B cell (primary cell): ENCODE results near the gene KRTAP10-1. TPM values are rescaled to one million over a fixed set of nuclear protein-coding genes. Genes with fewer than 3 reads are reported as not detected.

Source experiments
- ATAC-seq: fragments of 200-7000 bp; cut with Tn5 transposase; one replicate; pipeline ENCODE4 v1.10.0; 2021; ENCODE audit warnings: low read depth, mild to moderate bottlenecking, moderate number of reproducible peaks, moderate library complexity
- CTCF ChIA-PET: fragments of 350-600 bp; sonication (Branson Sonifier 250); formaldehyde crosslinking; loops from one replicate; lab custom pipeline; 2021; ENCODE audit warnings: antibody characterized with exemption, inconsistent platforms; lab: Charles Lee
- POLR2A ChIA-PET: fragments of 350-600 bp; sonication (Branson Sonifier 250); formaldehyde crosslinking; loops from one replicate; lab custom pipeline; 2021; ENCODE audit warnings: antibody characterized with exemption; lab: Charles Lee
- DNase-seq: peaks from one replicate; pipeline ENCODE4 v3.0.0; 2013
- H2AFZ ChIP-seq: 2 replicates; pipeline ENCODE4 v1.6.1; 2012; ENCODE audit warnings: mild to moderate bottlenecking, low read depth, low read length; ENCODE audit not compliant: insufficient read depth, poor library complexity, severe bottlenecking
- H3K27ac ChIP-seq, 2 donors: 1 replicate in 1 of 2; 2 replicates in 1 of 2; pipeline ENCODE4 v1.5.1; 2012 to 2013; ENCODE audit warnings: low read length in 2 of 2, mild to moderate bottlenecking in 2 of 2, moderate library complexity in 1 of 2
- H3K27me3 ChIP-seq, 4 experiments: fragments of 200-600 bp in 1 of 4; sonication (generic) in 1 of 4; replicated peaks in 1 of 4; 1 replicate in 2 of 4; 2 replicates in 2 of 4; pipeline versions ENCODE4 v1.6.1 to v1.7.0; 2013 to 2016; ENCODE audit warnings: low read length in 3 of 4, mild to moderate bottlenecking in 2 of 4, mixed read lengths in 1 of 4, moderate library complexity in 1 of 4; ENCODE audit not compliant: insufficient read depth in 4 of 4, control insufficient read depth in 3 of 4; ENCODE audit errors: control extremely low read depth in 1 of 4
- H3K36me3 ChIP-seq, 2 experiments: replicated peaks in 1 of 2; 1 replicate in 1 of 2; 2 replicates in 1 of 2; pipeline versions ENCODE4 v1.6.1 to v1.7.1; 2013; ENCODE audit warnings: low read length in 1 of 2; ENCODE audit not compliant: insufficient read depth in 2 of 2, control insufficient read depth in 1 of 2; ENCODE audit errors: control extremely low read depth in 1 of 2, extremely low read depth in 1 of 2
- H3K4me1 ChIP-seq, 2 donors: fragments of 200-600 bp in 1 of 2; sonication (generic) in 1 of 2; 1 replicate in 1 of 2; 2 replicates in 1 of 2; pipeline versions ENCODE4 v1.5.1 to v1.6.1; 2013 to 2017; ENCODE audit warnings: low read length in 2 of 2; ENCODE audit not compliant: control insufficient read depth in 2 of 2, insufficient read depth in 2 of 2
- H3K4me2 ChIP-seq: replicated peaks from 2 replicates; pipeline ENCODE3; 2012; ENCODE audit warnings: mild to moderate bottlenecking, low read depth, low read length; ENCODE audit not compliant: poor library complexity, severe bottlenecking
- H3K4me3 ChIP-seq, 5 experiments: fragments of 200-600 bp in 1 of 5; sonication (generic) in 1 of 5; 1 replicate in 3 of 5; 2 replicates in 2 of 5; pipeline versions ENCODE4 v1.5.1 to v1.7.0; 2011 to 2016; ENCODE audit warnings: low read length in 4 of 5, mild to moderate bottlenecking in 4 of 5, low read depth in 2 of 5, control low read depth in 1 of 5, moderate library complexity in 1 of 5; ENCODE audit not compliant: insufficient read depth in 1 of 5; ENCODE audit errors: control extremely low read depth in 1 of 5, extremely low read depth in 1 of 5
- H3K79me2 ChIP-seq: fragments of 200-600 bp; sonication (generic); one replicate; pipeline ENCODE4 v1.6.0; 2016; ENCODE audit warnings: low read length; ENCODE audit not compliant: control insufficient read depth, insufficient read depth
- H3K9ac ChIP-seq: fragments of 200-600 bp; sonication (generic); 2 replicates; pipeline ENCODE4 v1.6.1; 2017; ENCODE audit warnings: mild to moderate bottlenecking, low read length, moderate library complexity
- H3K9me3 ChIP-seq, 3 donors: one replicate each; pipeline versions ENCODE4 v1.6.1 to v1.7.1; 2013; ENCODE audit warnings: low read length in 2 of 3; ENCODE audit not compliant: control insufficient read depth in 2 of 3, insufficient read depth in 1 of 3; ENCODE audit errors: control extremely low read depth in 1 of 3
- H4K20me1 ChIP-seq: 2 replicates; pipeline ENCODE4 v1.6.0; 2012; ENCODE audit warnings: mild to moderate bottlenecking, low read length; ENCODE audit not compliant: insufficient read depth, control insufficient read depth, poor library complexity, severe bottlenecking
- H3K27ac Mint-ChIP-seq: one replicate; pipeline ENCODE4 v1.8.0; 2021; ENCODE audit warnings: mixed read lengths
- H3K27me3 Mint-ChIP-seq: one replicate; pipeline ENCODE4 v1.8.0; 2021; ENCODE audit warnings: mixed read lengths
- H3K4me1 Mint-ChIP-seq: one replicate; pipeline ENCODE4 v1.8.0; 2021; ENCODE audit warnings: mixed read lengths
- H3K4me3 Mint-ChIP-seq: one replicate; pipeline ENCODE4 v1.8.0; 2021; ENCODE audit warnings: mixed read lengths
- H3K9me3 Mint-ChIP-seq: one replicate; pipeline ENCODE4 v1.8.0; 2022; ENCODE audit warnings: mixed read lengths; ENCODE audit not compliant: insufficient read depth
- CTCF ChIP-seq: fragments of 200-600 bp; IDR thresholded peaks from one replicate; pipeline ENCODE4 v1.8.0; 2022; ENCODE audit warnings: antibody characterized with exemption, mild to moderate bottlenecking
- EZH2 ChIP-seq: IDR thresholded peaks from 2 replicates; pipeline ENCODE4 v1.6.1; 2012; ENCODE audit warnings: borderline replicate concordance, low read depth, mild to moderate bottlenecking, moderate library complexity, low read length; ENCODE audit not compliant: insufficient read depth, poor library complexity, severe bottlenecking
- WGBS: methylation state at CpG from one replicate; pipeline ENCODE4 v1.1.5; 2013; ENCODE audit warnings: missing lambda C conversion rate; ENCODE audit not compliant: insufficient coverage; 5-methylcytosine and 5-hydroxymethylcytosine counted together
- intact Hi-C: fragments of 100-400 bp; cut with micrococcal nuclease; formaldehyde crosslinking; loops from one replicate; pipeline ENCODE4 v1.10.0; 2022
- polyA plus RNA-seq: library from polyadenylated mRNA; depleted of rRNA; stranded (reverse); fragments of >200 nt; gene quantifications from 2 replicates; pipeline ENCODE4 v1.2.3, GENCODE V29; 2012
- total RNA-seq, 2 donors: library from RNA; stranded (reverse); fragments of 120-200 nt in 1 of 2; gene quantifications; 1 replicate in 1 of 2; 2 replicates in 1 of 2; pipeline versions ENCODE4 v1.2.3 to v1.2.4, GENCODE V29; 2013 to 2022

The KRTAP10-1 gene
- total and polyA plus RNA-seq, 2 donors (not counting 1 experiment from before 2014, with no cell fraction given) = not detected

GRCh38 chr21:44557491-44558328, 17.7 kb upstream of the KRTAP10-1 start:
- no peaks in the 10 kb centered on the region for H3K79me2 ChIP-seq
- H3K4me1 ChIP-seq = peaks cover 0 to 11% of the 10 kb centered on the region in 2 donors
- Mint-ChIP-seq H3K4me3 (no peak overlapping the region), H3K27me3 (peaks cover 46% of the 10 kb centered on the region), H3K27ac (no peak overlapping the region), H3K4me1 (peaks cover 23% of the 10 kb centered on the region), H3K9me3 (peaks cover 9% of the 10 kb centered on the region)
- no peaks in the 10 kb centered on the region for H3K36me3 ChIP-seq
- no peak overlapping the region for H3K4me3 ChIP-seq
- WGBS = 71% methylated on average over 30 of the region's 30 CpGs
- TF ChIP-seq CTCF = no peak
- no peak for TF ChIP-seq EZH2
- no peaks in the 10 kb centered on the region for H4K20me1 ChIP-seq
- peaks cover 0 to 10% (median 4%) of the 10 kb centered on the region in 3 donors for H3K9me3 ChIP-seq
- H2AFZ ChIP-seq = no peak overlapping the region
- H3K4me2 ChIP-seq = no peak overlapping the region
- POLR2A ChIA-PET = no interaction called here
- no peak for ATAC-seq
- DNase-seq = no peak
- no peak overlapping the region for H3K9ac ChIP-seq
- intact Hi-C loops = no loop called here
- peaks cover 0 to 13% (median 4%) of the 10 kb centered on the region in 4 experiments for H3K27me3 ChIP-seq
- H3K27ac ChIP-seq = no peak overlapping the region
- CTCF ChIA-PET = interaction anchor here (1.2 kb wide), 1 partner anchor 382 kb away, joined by 3 read pairs; the partner anchor contains the start of gene SLX9

GRCh38 chr21:44556879-44557278, 16.9 kb upstream of the KRTAP10-1 start:
- TF ChIP-seq EZH2 = no peak
- no peak for TF ChIP-seq CTCF
- POLR2A ChIA-PET = no interaction called here
- peak overlapping the region; percentile 10 for H3K4me3 Mint-ChIP-seq
- peaks cover 48% of the 10 kb centered on the region for H3K27me3 Mint-ChIP-seq
- Histone ChIP-seq H3K27ac (no peak overlapping the region), H2AFZ (no peak overlapping the region), H3K79me2 (no peaks in the 10 kb centered on the region), H3K27me3 (peaks cover 0 to 13% (median 4%) of the 10 kb centered on the region in 4 experiments), H3K9me3 (peaks cover 0 to 10% (median 0%) of the 10 kb centered on the region in 3 donors), H3K4me1 (peaks cover 0 to 11% of the 10 kb centered on the region in 2 donors), H4K20me1 (no peaks in the 10 kb centered on the region), H3K4me3 (no peak overlapping the region), H3K36me3 (no peaks in the 10 kb centered on the region), H3K4me2 (no peak overlapping the region), H3K9ac (no peak overlapping the region)
- peaks cover 4% of the 10 kb centered on the region for H3K9me3 Mint-ChIP-seq
- ATAC-seq (peak; percentile 39), DNase-seq (peak; percentile 43)
- CTCF ChIA-PET = interaction anchor here (1.2 kb wide), 1 partner anchor 383 kb away, joined by 3 read pairs; the partner anchor contains the start of gene SLX9
- intact Hi-C loops = no loop called here
- H3K4me1 Mint-ChIP-seq = peaks cover 20% of the 10 kb centered on the region
- 28% methylated on average over 4 of the region's 9 CpGs for WGBS
- no peak overlapping the region for H3K27ac Mint-ChIP-seq
